ENCODE results near the gene CBFB. TPM values are rescaled to one million over a fixed set of nuclear protein-coding genes. Genes with fewer than 3 reads are reported as not detected.
A peak's percentile ranks its signal among the peaks of the same experiment; 100 is the strongest.

The CBFB gene
- total RNA-seq, 2 donors from 2014 or later: 25.7 to 49.3 TPM

GRCh38 chr16:67109407-67110135, 80.6 kb downstream of the CBFB start, which contains the start of gene PHAF1:
Gene PHAF1, plus strand, starts transcription at chr16:67109941. Its CDS starts 235 bp downstream, at chr16:67110176.
- Histone ChIP-seq H3K36me3 (no peaks in the 10 kb centered on the region), H3K27me3 (no peaks in the 10 kb centered on the region), H3K4me1 (peaks cover 0 to 25% of the 10 kb centered on the region in 2 donors), H3K9me3 (no peaks in the 10 kb centered on the region), H3K27ac (peak within 1 kb of the TSS; percentile 77 to 88), H3K4me3 (peak within 1 kb of the TSS; percentile 94 to 98)
- peak; percentile 91 for DNase-seq (ENCODE audit: low spot score)
- TF ChIP-seq CTCF (IDR thresholded peaks at IDR 0.05): peak in 1 of 2 donors; percentile 14

- no peak overlapping the region for H3K27ac ChIP-seq
- no peaks in the 10 kb centered on the region for H3K27me3 ChIP-seq
- H3K36me3 ChIP-seq: no peaks in the 10 kb centered on the region
- peaks cover 0 to 25% of the 10 kb centered on the region in 2 donors for H3K4me1 ChIP-seq
- no peak overlapping the region for H3K4me3 ChIP-seq
- TF ChIP-seq CTCF (IDR thresholded peaks at IDR 0.05): no peak
- no peaks in the 10 kb centered on the region for H3K9me3 ChIP-seq
- DNase-seq (ENCODE audit: low spot score): no peak
These were observed 83.0 kb downstream of the CBFB start for GRCh38 chr16:67111951-67112444.

- no peaks in the 10 kb centered on the region for H3K27me3 ChIP-seq
- H3K9me3 ChIP-seq: no peaks in the 10 kb centered on the region
- H3K4me3 ChIP-seq: no peak overlapping the region
- no peak overlapping the region for H3K27ac ChIP-seq
- peaks cover 0 to 25% of the 10 kb centered on the region in 2 donors for H3K4me1 ChIP-seq
- DNase-seq (ENCODE audit: low spot score): no peak
- TF ChIP-seq CTCF (IDR thresholded peaks at IDR 0.05): no peak
- H3K36me3 ChIP-seq: no peaks in the 10 kb centered on the region
These were observed 83.8 kb downstream of the CBFB start for GRCh38 chr16:67112591-67113399.

- no peaks in the 10 kb centered on the region for H3K9me3 ChIP-seq
- H3K27ac ChIP-seq: no peak overlapping the region
- no peak overlapping the region for H3K4me3 ChIP-seq
- DNase-seq (ENCODE audit: low spot score): no peak
- H3K4me1 ChIP-seq: peaks cover 0 to 20% of the 10 kb centered on the region in 2 donors
- no peaks in the 10 kb centered on the region for H3K36me3 ChIP-seq
- H3K27me3 ChIP-seq: no peaks in the 10 kb centered on the region
- TF ChIP-seq CTCF (IDR thresholded peaks at IDR 0.05): no peak
These were observed 85.8 kb downstream of the CBFB start for GRCh38 chr16:67114793-67115192.

GRCh38 chr16:67115639-67116038, 86.7 kb downstream of the CBFB start:
- no peaks in the 10 kb centered on the region for H3K27me3 ChIP-seq
- no peak overlapping the region for H3K4me3 ChIP-seq
- H3K4me1 ChIP-seq: peaks cover 0 to 13% of the 10 kb centered on the region in 2 donors
- H3K36me3 ChIP-seq: peaks cover 6% of the 10 kb centered on the region
- H3K9me3 ChIP-seq: no peaks in the 10 kb centered on the region
- TF ChIP-seq CTCF (IDR thresholded peaks at IDR 0.05): no peak
- DNase-seq (ENCODE audit: low spot score): no peak
- H3K27ac ChIP-seq: no peak overlapping the region
